ENCODE data around the gene SCD5.

SCD5 gene

GRCh38 chr4:82718162-82718940, 80.2 kb downstream of the SCD5 start:
- TF ChIP-seq, protein P1, sequence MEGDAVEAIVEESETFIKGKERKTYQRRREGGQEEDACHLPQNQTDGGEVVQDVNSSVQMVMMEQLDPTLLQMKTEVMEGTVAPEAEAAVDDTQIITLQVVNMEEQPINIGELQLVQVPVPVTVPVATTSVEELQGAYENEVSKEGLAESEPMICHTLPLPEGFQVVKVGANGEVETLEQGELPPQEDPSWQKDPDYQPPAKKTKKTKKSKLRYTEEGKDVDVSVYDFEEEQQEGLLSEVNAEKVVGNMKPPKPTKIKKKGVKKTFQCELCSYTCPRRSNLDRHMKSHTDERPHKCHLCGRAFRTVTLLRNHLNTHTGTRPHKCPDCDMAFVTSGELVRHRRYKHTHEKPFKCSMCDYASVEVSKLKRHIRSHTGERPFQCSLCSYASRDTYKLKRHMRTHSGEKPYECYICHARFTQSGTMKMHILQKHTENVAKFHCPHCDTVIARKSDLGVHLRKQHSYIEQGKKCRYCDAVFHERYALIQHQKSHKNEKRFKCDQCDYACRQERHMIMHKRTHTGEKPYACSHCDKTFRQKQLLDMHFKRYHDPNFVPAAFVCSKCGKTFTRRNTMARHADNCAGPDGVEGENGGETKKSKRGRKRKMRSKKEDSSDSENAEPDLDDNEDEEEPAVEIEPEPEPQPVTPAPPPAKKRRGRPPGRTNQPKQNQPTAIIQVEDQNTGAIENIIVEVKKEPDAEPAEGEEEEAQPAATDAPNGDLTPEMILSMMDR (conservative IDR thresholded peaks at IDR 0.05) = no peak
- TF ChIP-seq ZFX (IDR thresholded peaks at IDR 0.05) = no peak
- H3K27ac ChIP-seq = no peak overlapping the region

DNA sequence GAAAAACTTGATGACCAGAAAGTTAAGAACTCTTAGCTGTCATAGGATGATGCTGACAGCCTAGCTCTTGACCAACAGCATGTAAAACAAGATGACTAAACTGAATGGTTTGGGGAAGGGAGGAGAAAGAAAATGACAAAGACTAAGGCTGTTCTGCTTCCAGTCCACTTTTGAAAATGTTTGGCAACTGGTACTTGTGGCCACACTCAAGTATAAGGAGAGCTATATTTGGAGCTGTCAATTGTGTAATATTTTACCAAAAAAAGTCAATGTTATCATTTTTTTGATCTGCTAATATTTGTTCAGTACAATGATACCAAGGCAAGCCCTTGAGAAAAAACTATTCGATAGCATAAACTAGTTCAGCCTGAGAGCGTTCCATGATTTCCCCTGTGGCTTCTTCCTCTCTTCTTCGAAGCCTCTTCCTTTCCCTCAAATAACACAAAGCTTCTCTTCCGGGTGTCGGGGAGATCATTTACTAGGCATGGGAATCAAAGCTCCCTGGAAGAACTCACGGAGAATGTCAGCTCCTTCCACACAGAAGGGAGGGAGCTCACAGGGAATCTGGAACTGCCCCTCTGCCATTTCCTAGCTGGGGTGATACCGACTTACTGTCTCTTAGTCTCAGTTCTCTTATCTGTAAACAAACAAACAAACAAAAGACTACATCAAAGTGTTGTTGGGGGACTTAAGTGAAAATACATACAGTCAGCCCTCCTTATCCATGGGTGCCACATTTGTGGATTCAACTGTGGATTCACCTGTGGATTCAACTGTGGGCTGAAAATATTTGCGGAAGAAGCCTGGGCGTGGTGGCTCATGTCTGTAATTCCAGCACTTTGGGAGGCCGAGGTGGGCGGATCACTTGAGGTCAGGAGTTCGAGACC, 82.6 kb downstream of the SCD5 start:
- no peak overlapping the region for H3K27ac ChIP-seq
- TF ChIP-seq, protein P1 (conservative IDR thresholded peaks at IDR 0.05) = no peak
- TF ChIP-seq ZFX (IDR thresholded peaks at IDR 0.05) = no peak

DNA sequence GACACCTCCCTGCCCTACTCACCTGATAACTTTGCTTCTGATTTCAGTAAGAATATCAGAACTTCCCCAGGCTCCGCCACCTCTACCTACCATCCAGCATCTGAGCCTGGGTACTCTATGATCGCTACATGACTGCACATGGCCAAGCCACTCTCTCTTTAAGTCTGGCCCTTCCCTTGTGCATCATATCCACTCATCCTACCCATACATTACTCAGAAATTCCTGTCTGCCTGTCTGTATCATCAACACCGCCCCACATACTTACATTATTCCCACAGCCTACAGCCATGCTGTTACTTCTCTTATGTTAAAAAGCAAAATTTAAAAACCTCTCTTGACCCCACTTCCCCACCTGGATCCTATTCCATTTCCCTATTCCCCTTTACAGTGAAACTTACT, 84.7 kb downstream of the SCD5 start:
- no peak overlapping the region for H3K27ac ChIP-seq
- TF ChIP-seq, protein P1 (conservative IDR thresholded peaks at IDR 0.05) = no peak
- no peak for TF ChIP-seq ZFX (IDR thresholded peaks at IDR 0.05)

GRCh38 chr4:82712561-82712960, 86.0 kb downstream of the SCD5 start:
- H3K27ac ChIP-seq = no peak overlapping the region
- TF ChIP-seq, protein P1 (conservative IDR thresholded peaks at IDR 0.05) = no peak
- TF ChIP-seq ZFX (IDR thresholded peaks at IDR 0.05) = no peak

- H3K27ac ChIP-seq = no peak overlapping the region
- TF ChIP-seq, protein P1 (conservative IDR thresholded peaks at IDR 0.05) = no peak
- TF ChIP-seq ZFX (IDR thresholded peaks at IDR 0.05) = no peak
These were observed 87.3 kb downstream of the SCD5 start for GRCh38 chr4:82711158-82711785.

DNA sequence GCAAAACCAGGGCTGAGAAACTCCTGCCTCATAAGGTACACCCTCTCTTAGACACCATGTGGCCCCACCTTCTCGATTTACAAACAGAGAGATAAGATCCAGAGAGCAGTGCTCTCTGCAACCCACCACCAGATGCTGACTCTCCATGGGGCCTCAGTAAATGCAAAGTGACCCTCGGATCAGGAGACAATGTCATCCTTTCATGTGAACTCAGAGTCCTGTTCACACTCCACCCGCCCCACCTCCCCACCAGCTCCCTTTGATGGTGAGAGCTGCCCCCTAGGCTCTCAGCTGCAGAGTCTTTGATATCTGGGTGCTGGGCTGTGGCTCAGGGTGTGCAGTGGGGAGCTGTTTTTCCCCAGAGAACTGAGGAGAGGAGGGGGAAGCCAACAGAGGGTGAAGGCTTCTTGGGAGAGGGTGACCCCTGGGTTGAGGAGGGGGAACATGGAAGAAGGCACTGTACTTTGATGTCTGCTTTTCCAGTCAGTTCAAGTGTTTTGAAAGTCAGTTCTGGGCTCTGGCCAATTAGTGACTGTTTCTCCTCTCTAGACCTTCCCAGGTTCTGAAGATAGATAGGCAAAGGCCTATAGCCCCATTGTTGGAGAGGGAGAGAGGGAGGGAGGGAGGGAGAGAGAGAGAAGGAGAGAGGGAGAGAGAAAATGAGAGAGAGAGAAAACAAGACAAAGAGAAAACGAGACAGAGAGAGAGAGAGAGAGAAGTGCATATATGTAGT, 88.2 kb downstream of the SCD5 start:
- H3K27ac ChIP-seq = no peak overlapping the region
- TF ChIP-seq ZFX (IDR thresholded peaks at IDR 0.05) = no peak
- TF ChIP-seq, protein P1 (conservative IDR thresholded peaks at IDR 0.05) = no peak
